EL (cell line): ENCODE measurements around the gene SPATS1.

ENCODE experiments used
- DNase-seq: peaks from one replicate; pipeline ENCODE4 v3.0.0-alpha.2; 2016

The SPATS1 gene

DNA sequence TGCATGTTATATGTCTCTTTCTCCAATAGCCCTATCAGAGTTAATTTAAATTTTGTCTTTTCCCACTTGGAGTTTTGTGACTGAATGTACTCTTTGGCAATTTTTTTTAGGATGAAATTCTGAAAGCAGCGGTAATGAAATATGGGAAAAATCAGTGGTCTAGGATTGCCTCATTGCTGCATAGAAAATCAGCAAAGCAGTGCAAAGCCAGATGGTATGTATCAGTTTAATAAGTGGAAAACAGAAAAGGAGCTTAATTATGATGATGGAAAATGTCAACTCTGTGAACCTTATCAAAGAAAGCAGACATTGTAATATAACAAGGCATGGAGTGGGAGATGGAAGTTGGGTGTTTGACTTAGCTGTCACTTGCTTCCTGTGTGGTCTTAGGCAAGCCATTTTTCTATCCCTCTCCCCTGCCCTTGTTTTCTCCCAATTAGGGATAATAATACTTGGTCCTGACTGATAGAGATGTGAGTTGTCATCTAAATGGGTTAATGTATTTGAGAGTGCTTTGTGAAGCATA lies 47.8 kb downstream of the SPATS1 start:
- DNase-seq = no peak
